ENCODE data around the gene METTL5.
"Not testable (repeated sequence)": the region's sequence is repeated elsewhere in the genome, so short reads cannot be mapped to it uniquely, and the experiment has no call there.

- TF ChIP-seq CTCF (conservative IDR thresholded peaks at IDR 0.05; ENCODE audit: low read depth, low read length); EZH2 (IDR thresholded peaks at IDR 0.05; ENCODE audit: borderline replicate concordance, low read depth, low read length, poor library complexity, severe bottlenecking): not testable (repeated sequence)
Measured at GRCh38 chr2:169820101-169820500, 4.6 kb downstream of the METTL5 start.

All from A673 (cell line).